ENCODE measurements around the gene LPAR4.

Gene LPAR4

GRCh38 chrX:78747489-78747888 lies at the start of gene LPAR4:
Gene LPAR4 (plus strand): TSS chrX:78747720. CDS start chrX:78754870, 7,150 bp downstream.
- Mint-ChIP-seq H3K4me3 (peak within 1 kb of the TSS in 1 of 2 donors; percentile 59), H3K36me3 (no peaks in the 10 kb centered on the region), H3K9me3 (no peaks in the 10 kb centered on the region), H3K4me1 (peaks cover 0 to 7% of the 10 kb centered on the region in 2 donors), H3K27ac (no peak within 1 kb of the TSS), H3K27me3 (no peaks in the 10 kb centered on the region)
- ATAC-seq (replicated peaks) (no peak), DNase-seq (no peak)

- Mint-ChIP-seq H3K4me3 (no peak overlapping the region), H3K27me3 (no peaks in the 10 kb centered on the region), H3K9me3 (no peaks in the 10 kb centered on the region), H3K36me3 (no peaks in the 10 kb centered on the region), H3K4me1 (peaks cover 0 to 19% of the 10 kb centered on the region in 2 donors), H3K27ac (no peak overlapping the region)
- ATAC-seq (replicated peaks) (no peak), DNase-seq (no peak)
Measured at GRCh38 chrX:78706071-78706470, 41.4 kb upstream of the LPAR4 start.

- Mint-ChIP-seq H3K27ac (no peak overlapping the region), H3K36me3 (no peaks in the 10 kb centered on the region), H3K9me3 (no peaks in the 10 kb centered on the region), H3K4me1 (peaks cover 0 to 19% of the 10 kb centered on the region in 2 donors), H3K27me3 (no peaks in the 10 kb centered on the region), H3K4me3 (no peak overlapping the region)
- ATAC-seq (replicated peaks) (no peak), DNase-seq (no peak)
Measured at GRCh38 chrX:78708262-78708661, 39.3 kb upstream of the LPAR4 start.

GRCh38 chrX:78708816-78709215 lies 38.7 kb upstream of the LPAR4 start:
- H3K4me1 Mint-ChIP-seq = peaks cover 0 to 19% of the 10 kb centered on the region in 2 donors
- H3K27ac Mint-ChIP-seq = no peak overlapping the region
- no peaks in the 10 kb centered on the region for H3K9me3 Mint-ChIP-seq
- H3K27me3 Mint-ChIP-seq = peaks cover 0 to 5% of the 10 kb centered on the region in 2 donors
- no peaks in the 10 kb centered on the region for H3K36me3 Mint-ChIP-seq
- DNase-seq = no peak
- no peak for ATAC-seq (replicated peaks)
- H3K4me3 Mint-ChIP-seq = no peak overlapping the region

- Mint-ChIP-seq H3K4me3 (no peak overlapping the region), H3K36me3 (no peaks in the 10 kb centered on the region), H3K9me3 (no peaks in the 10 kb centered on the region), H3K4me1 (peaks cover 0 to 18% of the 10 kb centered on the region in 2 donors), H3K27ac (no peak overlapping the region), H3K27me3 (peaks cover 0 to 6% of the 10 kb centered on the region in 2 donors)
- DNase-seq (no peak), ATAC-seq (replicated peaks) (no peak)
Measured at GRCh38 chrX:78710171-78710570, 37.3 kb upstream of the LPAR4 start.

GRCh38 chrX:78712336-78712735 lies 35.2 kb upstream of the LPAR4 start:
- Mint-ChIP-seq H3K27ac (no peak overlapping the region), H3K4me3 (no peak overlapping the region), H3K27me3 (peaks cover 0 to 13% of the 10 kb centered on the region in 2 donors), H3K4me1 (peaks cover 0 to 12% of the 10 kb centered on the region in 2 donors), H3K9me3 (peaks cover 0 to 2% of the 10 kb centered on the region in 2 donors), H3K36me3 (no peaks in the 10 kb centered on the region)
- no peak for ATAC-seq (replicated peaks)
- DNase-seq = no peak

- ATAC-seq (replicated peaks) (no peak), DNase-seq (no peak)
- Mint-ChIP-seq H3K27ac (no peak overlapping the region), H3K36me3 (no peaks in the 10 kb centered on the region), H3K4me1 (peaks cover 4 to 5% of the 10 kb centered on the region in 2 donors), H3K4me3 (no peak overlapping the region), H3K9me3 (peaks cover 4 to 9% of the 10 kb centered on the region in 2 donors), H3K27me3 (no peaks in the 10 kb centered on the region)
Measured at GRCh38 chrX:78725287-78725686, 22.2 kb upstream of the LPAR4 start.

GRCh38 chrX:78746496-78746895 lies 1.0 kb upstream of the LPAR4 start:
- H3K4me1 Mint-ChIP-seq = peaks cover 0 to 7% of the 10 kb centered on the region in 2 donors
- DNase-seq = no peak
- no peak overlapping the region for H3K4me3 Mint-ChIP-seq
- no peaks in the 10 kb centered on the region for H3K27me3 Mint-ChIP-seq
- H3K27ac Mint-ChIP-seq = no peak overlapping the region
- no peak for ATAC-seq (replicated peaks)
- H3K36me3 Mint-ChIP-seq = no peaks in the 10 kb centered on the region
- no peaks in the 10 kb centered on the region for H3K9me3 Mint-ChIP-seq

- DNase-seq = no peak
- no peaks in the 10 kb centered on the region for H3K36me3 Mint-ChIP-seq
- H3K4me3 Mint-ChIP-seq = peak overlapping the region in 1 of 2 donors; percentile 46
- H3K4me1 Mint-ChIP-seq = peaks cover 1 to 10% of the 10 kb centered on the region in 2 donors
- H3K27ac Mint-ChIP-seq = no peak overlapping the region
- no peaks in the 10 kb centered on the region for H3K9me3 Mint-ChIP-seq
- no peaks in the 10 kb centered on the region for H3K27me3 Mint-ChIP-seq
- ATAC-seq (replicated peaks) = no peak
Measured at GRCh38 chrX:78747971-78748370, 451 bp downstream of the LPAR4 start.

GRCh38 chrX:78748846-78749245 lies 1.3 kb downstream of the LPAR4 start:
- no peak overlapping the region for H3K4me3 Mint-ChIP-seq
- no peaks in the 10 kb centered on the region for H3K36me3 Mint-ChIP-seq
- H3K27me3 Mint-ChIP-seq = no peaks in the 10 kb centered on the region
- no peaks in the 10 kb centered on the region for H3K9me3 Mint-ChIP-seq
- peaks cover 1 to 18% of the 10 kb centered on the region in 2 donors for H3K4me1 Mint-ChIP-seq
- ATAC-seq (replicated peaks) (no peak), DNase-seq (no peak)
- no peak overlapping the region for H3K27ac Mint-ChIP-seq

GRCh38 chrX:78753571-78753970 lies 6.1 kb downstream of the LPAR4 start:
- Mint-ChIP-seq H3K27me3 (no peaks in the 10 kb centered on the region), H3K4me3 (no peak overlapping the region), H3K27ac (no peak overlapping the region), H3K4me1 (peaks cover 15 to 27% of the 10 kb centered on the region in 2 donors), H3K36me3 (no peaks in the 10 kb centered on the region), H3K9me3 (no peaks in the 10 kb centered on the region)
- DNase-seq (no peak), ATAC-seq (replicated peaks) (no peak)

- peak overlapping the region; percentile 37 for H3K27ac Mint-ChIP-seq
- H3K4me3 Mint-ChIP-seq = peak overlapping the region in 1 of 2 donors; percentile 16
- H3K27me3 Mint-ChIP-seq = no peaks in the 10 kb centered on the region
- H3K9me3 Mint-ChIP-seq = no peaks in the 10 kb centered on the region
- ATAC-seq (replicated peaks) (peak; percentile 89 to 95), DNase-seq (no peak)
- peaks cover 15 to 27% of the 10 kb centered on the region in 2 donors for H3K4me1 Mint-ChIP-seq
- H3K36me3 Mint-ChIP-seq = no peaks in the 10 kb centered on the region
Measured at GRCh38 chrX:78754917-78755316, 7.4 kb downstream of the LPAR4 start.

GRCh38 chrX:78759081-78759480 lies 11.6 kb downstream of the LPAR4 start:
- Mint-ChIP-seq H3K9me3 (no peaks in the 10 kb centered on the region), H3K4me3 (no peak overlapping the region), H3K4me1 (peaks cover 13 to 15% of the 10 kb centered on the region in 2 donors), H3K27me3 (no peaks in the 10 kb centered on the region), H3K36me3 (no peaks in the 10 kb centered on the region), H3K27ac (no peak overlapping the region)
- ATAC-seq (replicated peaks) (no peak), DNase-seq (no peak)

GRCh38 chrX:78769101-78769755 lies 21.7 kb downstream of the LPAR4 start:
- ATAC-seq (replicated peaks) = no peak
- Mint-ChIP-seq H3K27ac (no peak overlapping the region), H3K9me3 (peaks cover 0 to 1% of the 10 kb centered on the region in 2 donors), H3K27me3 (peaks cover 0 to 7% of the 10 kb centered on the region in 2 donors), H3K4me1 (peaks cover 0 to 4% of the 10 kb centered on the region in 2 donors), H3K4me3 (no peak overlapping the region), H3K36me3 (no peaks in the 10 kb centered on the region)
- no peak for DNase-seq

- Mint-ChIP-seq H3K36me3 (no peaks in the 10 kb centered on the region), H3K4me3 (no peak overlapping the region), H3K27ac (no peak overlapping the region), H3K9me3 (peaks cover 0 to 1% of the 10 kb centered on the region in 2 donors), H3K4me1 (peaks cover 0 to 1% of the 10 kb centered on the region in 2 donors), H3K27me3 (peaks cover 0 to 3% of the 10 kb centered on the region in 2 donors)
- DNase-seq = no peak
- ATAC-seq (replicated peaks) = no peak
Measured at GRCh38 chrX:78769946-78770345, 22.4 kb downstream of the LPAR4 start.

Data from stimulated activated naive B cell treated with anti-CD40 and anti-IgM and Interleukin-4, amounts not matched to agents 10 μg/mL and 1 μg/mL and 100 μg/mL, for 72 hours (primary cell).